ENCODE results near the gene NCOR1.

GRCh38 chr17:16243801-16244567 lies 28.6 kb upstream of the NCOR1 start:
- TF ChIP-seq CTCF (IDR thresholded peaks at IDR 0.05) (no peak), MAX (IDR thresholded peaks at IDR 0.05; ENCODE audit: low read depth) (no peak), TCF12 (IDR thresholded peaks at IDR 0.05) (no peak), TEAD4 (IDR thresholded peaks at IDR 0.05; ENCODE audit: borderline replicate concordance, insufficient read depth) (no peak), RXRA (IDR thresholded peaks at IDR 0.05; ENCODE audit: borderline replicate concordance, low read depth) (no peak)
